ENCODE measurements around the gene TAF1C.

The TAF1C gene

GRCh38 chr16:84225571-84225970 is 38.7 kb upstream of the TAF1C start (continued):
- TF ChIP-seq, protein P1, sequence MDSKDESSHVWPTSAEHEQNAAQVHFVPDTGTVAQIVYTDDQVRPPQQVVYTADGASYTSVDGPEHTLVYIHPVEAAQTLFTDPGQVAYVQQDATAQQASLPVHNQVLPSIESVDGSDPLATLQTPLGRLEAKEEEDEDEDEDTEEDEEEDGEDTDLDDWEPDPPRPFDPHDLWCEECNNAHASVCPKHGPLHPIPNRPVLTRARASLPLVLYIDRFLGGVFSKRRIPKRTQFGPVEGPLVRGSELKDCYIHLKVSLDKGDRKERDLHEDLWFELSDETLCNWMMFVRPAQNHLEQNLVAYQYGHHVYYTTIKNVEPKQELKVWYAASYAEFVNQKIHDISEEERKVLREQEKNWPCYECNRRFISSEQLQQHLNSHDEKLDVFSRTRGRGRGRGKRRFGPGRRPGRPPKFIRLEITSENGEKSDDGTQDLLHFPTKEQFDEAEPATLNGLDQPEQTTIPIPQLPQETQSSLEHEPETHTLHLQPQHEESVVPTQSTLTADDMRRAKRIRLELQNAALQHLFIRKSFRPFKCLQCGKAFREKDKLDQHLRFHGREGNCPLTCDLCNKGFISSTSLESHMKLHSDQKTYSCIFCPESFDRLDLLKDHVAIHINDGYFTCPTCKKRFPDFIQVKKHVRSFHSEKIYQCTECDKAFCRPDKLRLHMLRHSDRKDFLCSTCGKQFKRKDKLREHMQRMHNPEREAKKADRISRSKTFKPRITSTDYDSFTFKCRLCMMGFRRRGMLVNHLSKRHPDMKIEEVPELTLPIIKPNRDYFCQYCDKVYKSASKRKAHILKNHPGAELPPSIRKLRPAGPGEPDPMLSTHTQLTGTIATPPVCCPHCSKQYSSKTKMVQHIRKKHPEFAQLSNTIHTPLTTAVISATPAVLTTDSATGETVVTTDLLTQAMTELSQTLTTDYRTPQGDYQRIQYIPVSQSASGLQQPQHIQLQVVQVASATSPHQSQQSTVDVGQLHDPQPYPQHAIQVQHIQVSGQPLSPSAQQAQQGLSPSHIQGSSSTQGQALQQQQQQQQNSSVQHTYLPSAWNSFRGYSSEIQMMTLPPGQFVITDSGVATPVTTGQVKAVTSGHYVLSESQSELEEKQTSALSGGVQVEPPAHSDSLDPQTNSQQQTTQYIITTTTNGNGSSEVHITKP (tag by site-specific recombination; IDR thresholded peaks at IDR 0.05) = no peak
- TF ChIP-seq ZNF211 (tag by site-specific recombination; IDR thresholded peaks at IDR 0.05; ENCODE audit: low read depth) = no peak

DNA sequence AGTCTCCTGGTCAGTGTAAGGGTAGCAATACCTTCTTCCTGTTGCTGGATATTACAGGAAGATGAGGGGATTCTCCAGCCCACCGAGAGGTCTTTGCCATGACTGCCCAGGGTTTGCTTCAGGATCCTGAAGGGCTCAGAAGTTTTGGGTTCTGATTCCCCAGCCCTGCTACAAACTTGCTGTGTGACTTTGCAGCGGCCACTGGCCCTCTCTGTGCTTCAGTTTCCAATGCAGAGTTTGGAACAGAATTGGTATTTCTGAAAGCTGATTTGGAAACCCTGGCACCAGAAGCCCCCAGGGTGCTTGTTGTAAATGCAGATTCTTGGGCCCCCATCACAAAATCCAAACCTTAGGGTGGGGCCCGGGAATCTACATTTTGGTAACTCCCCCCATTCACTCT is 38.3 kb upstream of the TAF1C start:
- Histone ChIP-seq H3K4me3 (ENCODE audit: low read depth, low read length) (no peak overlapping the region), H3K9me3 (ENCODE audit: control insufficient read depth, insufficient read depth, low read depth, low read length) (no peaks in the 10 kb centered on the region), H3K4me1 (ENCODE audit: control insufficient read depth, insufficient read depth, low read length) (no peaks in the 10 kb centered on the region), H3K27ac (ENCODE audit: extremely low read depth, low read depth, low read length) (no peak overlapping the region), H3K36me3 (ENCODE audit: control insufficient read depth in 2 of 2, insufficient read depth in 1 of 2, low read length in 2 of 2) (no peaks in the 10 kb centered on the region)
- ChIA-PET POLR2A (no interaction called here), CTCF (no interaction called here)
- TF ChIP-seq ZNF768 (tag by site-specific recombination; IDR thresholded peaks at IDR 0.05) = 0 out of 2 replicates have a peak, but pooled peaks have one; percentile 44
- no peak for TF ChIP-seq ZNF747 (tag by site-specific recombination; IDR thresholded peaks at IDR 0.05)

GRCh38 chr16:84224554-84224953 is 37.7 kb upstream of the TAF1C start:
- no peaks in the 10 kb centered on the region for H3K9me3 ChIP-seq (ENCODE audit: control insufficient read depth, insufficient read depth, low read depth, low read length)
- H3K36me3 ChIP-seq (ENCODE audit: control insufficient read depth in 2 of 2, insufficient read depth in 1 of 2, low read length in 2 of 2) = no peaks in the 10 kb centered on the region
- CTCF ChIA-PET = interaction anchor here (1.0 to 1.2 kb wide), 2 partner anchors 9 to 281 kb away, joined by 3 read pairs; no protein-coding TSS in a partner anchor
- TF ChIP-seq ZNF518A (tag by site-specific recombination; conservative IDR thresholded peaks at IDR 0.05; ENCODE audit: low read depth) = no peak
- TF ChIP-seq ZNF768 (tag by site-specific recombination; IDR thresholded peaks at IDR 0.05) = 0 out of 2 replicates have a peak, but pooled peaks have one; percentile 38
- H3K4me1 ChIP-seq (ENCODE audit: control insufficient read depth, insufficient read depth, low read length) = no peaks in the 10 kb centered on the region
- POLR2A ChIA-PET = interaction anchor here (0.6 kb wide), 1 partner anchor 23 kb away, joined by 3 read pairs; no protein-coding TSS in a partner anchor
- no peak overlapping the region for H3K27ac ChIP-seq (ENCODE audit: extremely low read depth, low read depth, low read length)
- H3K4me3 ChIP-seq (ENCODE audit: low read depth, low read length) = no peak overlapping the region

GRCh38 chr16:84223456-84223855 is 36.6 kb upstream of the TAF1C start:
- TF ChIP-seq ZNF639 (tag by site-specific recombination; IDR thresholded peaks at IDR 0.05) (no peak), ZNF560 (tag by site-specific recombination; IDR thresholded peaks at IDR 0.05; ENCODE audit: borderline replicate concordance) (no peak), ZNF776 (tag by site-specific recombination; IDR thresholded peaks at IDR 0.05; ENCODE audit: borderline replicate concordance) (no peak)
- TF ChIP-seq, protein P2, sequence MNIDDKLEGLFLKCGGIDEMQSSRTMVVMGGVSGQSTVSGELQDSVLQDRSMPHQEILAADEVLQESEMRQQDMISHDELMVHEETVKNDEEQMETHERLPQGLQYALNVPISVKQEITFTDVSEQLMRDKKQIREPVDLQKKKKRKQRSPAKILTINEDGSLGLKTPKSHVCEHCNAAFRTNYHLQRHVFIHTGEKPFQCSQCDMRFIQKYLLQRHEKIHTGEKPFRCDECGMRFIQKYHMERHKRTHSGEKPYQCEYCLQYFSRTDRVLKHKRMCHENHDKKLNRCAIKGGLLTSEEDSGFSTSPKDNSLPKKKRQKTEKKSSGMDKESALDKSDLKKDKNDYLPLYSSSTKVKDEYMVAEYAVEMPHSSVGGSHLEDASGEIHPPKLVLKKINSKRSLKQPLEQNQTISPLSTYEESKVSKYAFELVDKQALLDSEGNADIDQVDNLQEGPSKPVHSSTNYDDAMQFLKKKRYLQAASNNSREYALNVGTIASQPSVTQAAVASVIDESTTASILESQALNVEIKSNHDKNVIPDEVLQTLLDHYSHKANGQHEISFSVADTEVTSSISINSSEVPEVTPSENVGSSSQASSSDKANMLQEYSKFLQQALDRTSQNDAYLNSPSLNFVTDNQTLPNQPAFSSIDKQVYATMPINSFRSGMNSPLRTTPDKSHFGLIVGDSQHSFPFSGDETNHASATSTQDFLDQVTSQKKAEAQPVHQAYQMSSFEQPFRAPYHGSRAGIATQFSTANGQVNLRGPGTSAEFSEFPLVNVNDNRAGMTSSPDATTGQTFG (tag by site-specific recombination; IDR thresholded peaks at IDR 0.05; ENCODE audit: borderline replicate concordance) = no peak
- TF ChIP-seq, protein P3, sequence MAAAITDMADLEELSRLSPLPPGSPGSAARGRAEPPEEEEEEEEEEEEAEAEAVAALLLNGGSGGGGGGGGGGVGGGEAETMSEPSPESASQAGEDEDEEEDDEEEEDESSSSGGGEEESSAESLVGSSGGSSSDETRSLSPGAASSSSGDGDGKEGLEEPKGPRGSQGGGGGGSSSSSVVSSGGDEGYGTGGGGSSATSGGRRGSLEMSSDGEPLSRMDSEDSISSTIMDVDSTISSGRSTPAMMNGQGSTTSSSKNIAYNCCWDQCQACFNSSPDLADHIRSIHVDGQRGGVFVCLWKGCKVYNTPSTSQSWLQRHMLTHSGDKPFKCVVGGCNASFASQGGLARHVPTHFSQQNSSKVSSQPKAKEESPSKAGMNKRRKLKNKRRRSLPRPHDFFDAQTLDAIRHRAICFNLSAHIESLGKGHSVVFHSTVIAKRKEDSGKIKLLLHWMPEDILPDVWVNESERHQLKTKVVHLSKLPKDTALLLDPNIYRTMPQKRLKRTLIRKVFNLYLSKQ (tag by site-specific recombination; IDR thresholded peaks at IDR 0.05; ENCODE audit: borderline replicate concordance) = no peak
- H3K36me3 ChIP-seq (ENCODE audit: control insufficient read depth in 2 of 2, insufficient read depth in 1 of 2, low read length in 2 of 2) = no peaks in the 10 kb centered on the region
- no peak overlapping the region for H3K4me3 ChIP-seq (ENCODE audit: low read depth, low read length)
- no peaks in the 10 kb centered on the region for H3K4me1 ChIP-seq (ENCODE audit: control insufficient read depth, insufficient read depth, low read length)
- CTCF ChIA-PET = interaction anchor here (0.6 to 1.2 kb wide), 4 partner anchors 10 to 296 kb away, joined by 3 to 6 read pairs (median 4); no protein-coding TSS in a partner anchor
- no peaks in the 10 kb centered on the region for H3K9me3 ChIP-seq (ENCODE audit: control insufficient read depth, insufficient read depth, low read depth, low read length)
- POLR2A ChIA-PET = no interaction called here
- H3K27ac ChIP-seq (ENCODE audit: extremely low read depth, low read depth, low read length) = no peak overlapping the region
